Measurements from ENCODE around the gene ADAMTS16. TPM values are rescaled to one million over a fixed set of nuclear protein-coding genes. Genes with fewer than 3 reads are reported as not detected.

Gene ADAMTS16
- total and polyA plus RNA-seq, 10 donors: not detected

- H3K36me3 ChIP-seq: no peaks in the 10 kb centered on the region
- H3K27me3 ChIP-seq (replicated peaks in 1 of 7): no peaks in the 10 kb centered on the region
- 67 to 79% (median 72%) methylated on average over 10 of the region's 10 CpGs for WGBS, 5 donors
- H3K27ac ChIP-seq: no peak overlapping the region
- no peaks in the 10 kb centered on the region for H3K4me1 ChIP-seq
- H3K9me3 ChIP-seq: no peaks in the 10 kb centered on the region
- TF ChIP-seq CTCF (IDR thresholded peaks at IDR 0.05 in 8 of 11, conservative IDR thresholded peaks at IDR 0.05 in 3 of 11) (no peak), POLR2AphosphoS5 (IDR thresholded peaks at IDR 0.05) (no peak)
- H3K4me3 ChIP-seq: no peak overlapping the region
- no peak for DNase-seq
- intact Hi-C loops (cut with DNase I; ENCODE audit: low total_unique reads): no loop called here
These were observed 220.9 kb downstream of the ADAMTS16 start for GRCh38 chr5:5360941-5361520.

GRCh38 chr5:5363045-5363444 is 222.9 kb downstream of the ADAMTS16 start:
- WGBS, 5 donors: 81 to 86% (median 84%) methylated on average over 3 of the region's 3 CpGs

GRCh38 chr5:5364932-5365331 is 224.8 kb downstream of the ADAMTS16 start:
- 78 to 91% (median 89%) methylated on average over 7 of the region's 7 CpGs for WGBS, 5 donors
- TF ChIP-seq POLR2A (IDR thresholded peaks at IDR 0.05) (no peak), POLR2AphosphoS5 (IDR thresholded peaks at IDR 0.05) (no peak), CTCF (IDR thresholded peaks at IDR 0.05 in 8 of 11, conservative IDR thresholded peaks at IDR 0.05 in 3 of 11) (no peak)
- Histone ChIP-seq H3K36me3 (no peaks in the 10 kb centered on the region), H3K4me3 (no peak overlapping the region), H3K27me3 (replicated peaks in 1 of 7) (no peaks in the 10 kb centered on the region), H3K27ac (no peak overlapping the region), H3K4me1 (peaks cover 0 to 10% (median 4%) of the 10 kb centered on the region in 6 donors), H3K9me3 (no peaks in the 10 kb centered on the region)
- DNase-seq: no peak
- intact Hi-C loops (cut with DNase I; ENCODE audit: low total_unique reads): no loop called here

More at GRCh38 chr5:5363045-5363444, 222.9 kb downstream of the ADAMTS16 start:
- DNase-seq: no peak
- intact Hi-C loops (cut with DNase I; ENCODE audit: low total_unique reads): no loop called here
- no peak for TF ChIP-seq POLR2AphosphoS5 (IDR thresholded peaks at IDR 0.05)
- no peak for TF ChIP-seq CTCF (IDR thresholded peaks at IDR 0.05 in 8 of 11, conservative IDR thresholded peaks at IDR 0.05 in 3 of 11)
- TF ChIP-seq POLR2A (IDR thresholded peaks at IDR 0.05): no peak
- Histone ChIP-seq H3K27ac (no peak overlapping the region), H3K27me3 (replicated peaks in 1 of 7) (no peaks in the 10 kb centered on the region), H3K9me3 (no peaks in the 10 kb centered on the region), H3K4me3 (no peak overlapping the region), H3K36me3 (no peaks in the 10 kb centered on the region), H3K4me1 (peaks cover 0 to 2% (median 0%) of the 10 kb centered on the region in 6 donors)

- 74 to 96% (median 84%) methylated on average over 1 of the region's 1 CpG for WGBS, 5 donors
These were observed 227.6 kb downstream of the ADAMTS16 start for GRCh38 chr5:5367739-5368138.

More at GRCh38 chr5:5367739-5368138, 227.6 kb downstream of the ADAMTS16 start:
- H3K27ac ChIP-seq: no peak overlapping the region
- no peak overlapping the region for H3K4me3 ChIP-seq
- H3K27me3 ChIP-seq (replicated peaks in 1 of 7): no peaks in the 10 kb centered on the region
- TF ChIP-seq POLR2A (IDR thresholded peaks at IDR 0.05) (no peak), CTCF (IDR thresholded peaks at IDR 0.05 in 8 of 11, conservative IDR thresholded peaks at IDR 0.05 in 3 of 11) (no peak), POLR2AphosphoS5 (IDR thresholded peaks at IDR 0.05) (no peak)
- intact Hi-C loops (cut with DNase I; ENCODE audit: low total_unique reads): no loop called here
- no peak for DNase-seq
- no peaks in the 10 kb centered on the region for H3K36me3 ChIP-seq
- no peaks in the 10 kb centered on the region for H3K9me3 ChIP-seq
- H3K4me1 ChIP-seq: peaks cover 0 to 10% (median 4%) of the 10 kb centered on the region in 6 donors
